ENCODE results near the gene SELENOV.

- TF ChIP-seq, protein P1, sequence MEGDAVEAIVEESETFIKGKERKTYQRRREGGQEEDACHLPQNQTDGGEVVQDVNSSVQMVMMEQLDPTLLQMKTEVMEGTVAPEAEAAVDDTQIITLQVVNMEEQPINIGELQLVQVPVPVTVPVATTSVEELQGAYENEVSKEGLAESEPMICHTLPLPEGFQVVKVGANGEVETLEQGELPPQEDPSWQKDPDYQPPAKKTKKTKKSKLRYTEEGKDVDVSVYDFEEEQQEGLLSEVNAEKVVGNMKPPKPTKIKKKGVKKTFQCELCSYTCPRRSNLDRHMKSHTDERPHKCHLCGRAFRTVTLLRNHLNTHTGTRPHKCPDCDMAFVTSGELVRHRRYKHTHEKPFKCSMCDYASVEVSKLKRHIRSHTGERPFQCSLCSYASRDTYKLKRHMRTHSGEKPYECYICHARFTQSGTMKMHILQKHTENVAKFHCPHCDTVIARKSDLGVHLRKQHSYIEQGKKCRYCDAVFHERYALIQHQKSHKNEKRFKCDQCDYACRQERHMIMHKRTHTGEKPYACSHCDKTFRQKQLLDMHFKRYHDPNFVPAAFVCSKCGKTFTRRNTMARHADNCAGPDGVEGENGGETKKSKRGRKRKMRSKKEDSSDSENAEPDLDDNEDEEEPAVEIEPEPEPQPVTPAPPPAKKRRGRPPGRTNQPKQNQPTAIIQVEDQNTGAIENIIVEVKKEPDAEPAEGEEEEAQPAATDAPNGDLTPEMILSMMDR (IDR thresholded peaks at IDR 0.05), result no peak
- TF ChIP-seq POLR2A (IDR thresholded peaks at IDR 0.05), result peak in 1 of 2 donors; percentile 50
Measured at GRCh38 chr19:39480337-39481228, 34.4 kb upstream of the SELENOV start, which contains the start of gene TIMM50.
